Esophagus mucosa (tissue), 1 donor: ENCODE data around the gene PDZD2. TPM values are rescaled to one million over a fixed set of nuclear protein-coding genes. Genes with fewer than 3 reads are reported as not detected.
A peak's percentile ranks its signal among the peaks of the same experiment; 100 is the strongest.
"Not testable (repeated sequence)": the region's sequence is repeated elsewhere in the genome, so short reads cannot be mapped to it uniquely, and the experiment has no call there.

ENCODE experiments used
- ATAC-seq: fragments of 200-7000 bp; cut with Tn5 transposase; one replicate; pipeline ENCODE4 v1.9.1; 2020
- total RNA-seq: library from RNA; stranded (reverse); gene quantifications from one replicate; pipeline ENCODE4 v1.2.4, GENCODE V29; 2023
- donor health status: DM: yes; HTN: yes; CAD: no.

The PDZD2 gene
- total RNA-seq, 1 donor from 2014 or later: 20.8 TPM

DNA sequence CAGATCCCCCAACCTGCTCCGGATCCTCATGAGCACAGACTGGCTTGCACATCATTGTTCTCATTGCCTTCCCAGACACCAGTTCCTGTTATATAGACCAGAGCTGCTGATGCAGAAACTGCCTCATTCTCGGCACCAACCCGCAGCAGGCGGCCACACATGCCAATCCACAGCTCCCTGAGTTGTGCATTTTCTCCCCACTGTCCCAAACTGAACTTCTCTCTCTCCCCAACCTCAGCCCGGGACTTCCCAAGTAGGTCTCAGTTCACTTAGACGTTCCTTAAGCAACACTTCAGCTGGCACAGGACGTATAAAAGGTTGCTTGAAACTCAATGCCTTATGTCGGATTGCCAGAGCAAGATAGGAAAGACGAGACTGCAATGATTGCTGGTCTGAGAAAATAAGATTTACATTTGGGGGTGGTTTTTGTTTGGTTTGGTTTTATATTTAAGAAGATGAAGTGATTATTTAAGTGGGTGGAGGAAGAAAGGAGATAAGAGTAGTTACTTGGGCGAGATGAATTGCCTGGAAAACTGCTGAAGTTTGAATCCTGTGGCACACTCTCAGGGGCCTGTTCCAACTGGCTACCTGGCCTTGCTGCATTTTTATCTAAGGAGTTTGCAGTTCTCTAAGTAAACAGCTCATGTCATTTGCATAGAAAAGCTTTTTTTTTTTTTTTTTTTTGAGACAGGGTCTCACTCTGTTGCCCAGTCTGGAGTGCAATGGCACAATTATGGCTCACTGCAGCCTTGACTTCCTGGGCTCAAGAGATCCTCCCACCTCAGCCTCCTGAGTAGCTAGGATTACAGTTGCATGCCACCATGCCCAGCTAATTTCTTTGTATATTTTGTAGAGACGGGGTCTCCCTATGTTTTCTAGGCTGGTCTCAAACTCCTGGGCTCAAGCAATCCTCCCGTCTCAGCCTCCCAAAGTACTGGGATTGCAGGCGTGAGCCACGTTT, 379.8 kb downstream of the PDZD2 start:
- ATAC-seq: peak; percentile 43

DNA sequence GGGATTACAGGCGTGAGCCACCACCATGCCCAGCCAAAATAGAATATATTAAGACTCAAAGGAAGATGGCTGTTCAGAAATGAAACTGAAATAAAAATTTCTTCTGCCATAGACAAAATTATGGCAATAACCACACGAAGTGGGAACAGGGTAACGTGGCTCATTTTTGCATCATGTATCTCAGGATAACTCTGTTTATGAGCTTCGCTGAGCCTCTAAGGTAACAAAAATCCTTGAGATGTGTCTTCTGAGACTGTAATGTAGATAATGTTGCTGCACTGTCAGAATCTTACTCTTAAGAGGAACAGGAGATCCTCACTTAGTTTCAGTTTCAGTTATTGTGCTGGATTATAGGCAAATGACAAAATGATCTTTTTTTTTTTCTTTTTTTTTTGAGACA, 381.3 kb downstream of the PDZD2 start:
- no peak for ATAC-seq

DNA sequence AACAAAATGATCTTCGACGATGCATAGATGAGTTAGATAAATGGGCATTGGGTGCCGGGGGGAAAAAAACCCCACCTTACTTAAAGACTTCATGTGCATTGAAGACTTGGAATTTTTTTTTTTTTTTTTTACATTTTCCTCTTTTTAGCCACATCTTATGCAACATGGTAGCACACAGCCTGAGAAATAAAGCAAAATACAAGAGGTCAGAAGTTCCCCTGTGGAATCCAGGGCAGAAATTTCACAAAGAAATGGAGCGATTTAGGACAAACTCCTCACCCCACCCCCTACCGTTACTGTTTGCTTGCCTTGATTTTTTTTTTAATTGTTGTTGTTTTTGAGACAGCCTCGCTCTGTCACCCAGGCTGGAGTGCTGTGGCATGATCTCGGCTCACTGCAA, 382.0 kb downstream of the PDZD2 start:
- no peak for ATAC-seq

DNA sequence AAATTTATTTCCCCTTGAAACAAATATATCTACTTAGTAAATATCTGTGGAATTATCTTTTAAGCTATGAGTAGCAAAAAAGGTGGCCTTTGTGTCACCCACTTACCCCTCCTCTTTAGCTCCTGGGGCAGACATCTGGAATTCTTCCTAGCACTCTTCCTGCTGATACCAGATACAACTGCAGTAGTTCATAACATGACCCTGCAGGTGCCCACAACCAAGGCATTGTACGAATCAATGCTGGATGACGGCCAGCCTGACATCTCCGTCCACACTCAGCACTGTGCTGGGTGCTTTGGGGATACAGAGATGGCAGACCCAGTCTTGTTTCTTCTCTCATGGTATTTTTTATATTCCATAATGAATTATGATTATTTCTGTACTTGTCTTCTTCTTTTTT, 382.8 kb downstream of the PDZD2 start:
- no peak for ATAC-seq

DNA sequence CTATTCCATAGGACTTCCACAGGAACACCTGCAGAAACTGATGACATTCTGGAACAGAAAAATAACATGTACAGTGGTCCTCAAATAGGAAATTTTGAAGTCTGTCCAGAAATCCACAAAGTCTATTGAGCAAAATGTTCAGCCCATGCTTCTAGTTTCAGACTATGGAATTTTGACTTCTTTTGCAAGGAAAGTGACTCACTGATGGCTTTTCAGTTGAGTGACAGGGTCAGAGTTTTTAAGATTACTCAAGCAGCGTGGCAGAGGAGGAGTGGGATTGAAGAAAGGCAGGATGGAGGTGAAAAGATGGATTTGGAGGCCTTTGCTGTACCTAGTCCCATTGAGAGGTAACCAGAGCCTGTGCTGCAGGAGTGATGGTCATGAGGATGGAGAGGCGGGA, 383.7 kb downstream of the PDZD2 start:
- no peak for ATAC-seq

DNA sequence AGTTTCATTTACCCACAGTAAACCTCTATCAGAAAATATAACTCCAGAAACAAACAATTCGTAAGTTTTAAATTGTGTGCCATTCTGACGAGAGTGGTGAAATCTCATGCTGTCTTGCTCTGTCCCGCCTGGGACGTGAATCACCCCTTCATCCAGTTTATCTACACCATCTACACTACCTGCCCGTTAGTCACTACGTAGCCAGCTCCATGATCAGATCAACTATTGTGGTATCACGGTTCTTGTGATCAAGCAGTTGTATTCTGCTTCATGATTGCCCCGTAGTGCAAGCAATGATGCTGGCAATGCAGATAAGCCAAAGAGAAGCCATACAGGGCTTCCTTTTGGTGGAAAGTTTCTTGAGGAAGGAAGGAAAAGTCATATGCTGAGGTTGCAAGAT, 384.9 kb downstream of the PDZD2 start:
- ATAC-seq: no peak

DNA sequence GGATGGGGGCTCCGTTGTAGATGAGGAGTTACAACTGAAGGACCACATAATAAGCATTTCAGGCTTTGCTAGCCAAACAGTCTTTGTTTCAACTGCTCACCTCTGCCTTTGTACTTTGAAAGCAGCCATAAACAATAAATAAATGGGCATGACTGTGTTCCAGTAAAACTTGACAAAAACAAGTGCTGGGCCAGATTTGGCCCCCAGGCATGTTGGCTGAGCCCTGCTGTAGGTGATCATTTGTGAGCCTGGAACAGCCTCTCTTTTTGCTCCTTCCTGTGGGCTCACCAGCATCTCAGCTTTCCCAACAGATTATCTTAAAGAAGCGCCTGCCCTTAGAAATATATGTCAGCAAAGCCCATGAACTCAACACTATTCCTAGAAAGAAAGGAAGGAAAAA, 385.8 kb downstream of the PDZD2 start:
- no peak for ATAC-seq

DNA sequence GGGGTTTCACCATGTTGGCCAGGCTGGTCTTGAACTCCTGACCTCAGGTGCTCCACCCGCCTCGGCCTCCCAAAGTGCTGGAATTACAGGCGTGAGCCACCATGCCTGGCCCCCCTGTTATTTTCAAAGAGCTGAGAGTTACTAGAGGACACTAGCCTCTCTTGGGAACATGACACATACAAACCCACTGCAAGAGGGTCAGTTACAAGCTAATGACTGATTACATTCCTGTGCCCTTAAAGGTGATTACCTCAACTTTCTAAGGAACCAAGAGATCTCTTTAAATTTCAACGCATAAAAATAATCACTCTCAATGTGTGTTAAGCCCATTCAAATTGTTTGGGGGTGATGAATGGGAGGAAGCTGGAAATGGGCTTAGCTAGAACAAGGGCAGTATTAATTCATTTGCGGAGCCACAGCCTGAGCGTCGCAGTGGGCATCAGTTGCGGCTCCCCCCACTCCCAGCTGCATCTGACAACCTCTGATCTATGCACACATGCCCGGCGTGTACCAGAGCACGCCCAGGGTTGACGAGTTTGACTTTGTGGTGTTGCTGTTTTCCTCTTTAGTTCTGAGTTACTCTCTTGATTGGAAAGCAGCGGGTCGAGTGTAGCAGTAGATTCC, 388.3 kb downstream of the PDZD2 start:
- peak; percentile 5 for ATAC-seq

DNA sequence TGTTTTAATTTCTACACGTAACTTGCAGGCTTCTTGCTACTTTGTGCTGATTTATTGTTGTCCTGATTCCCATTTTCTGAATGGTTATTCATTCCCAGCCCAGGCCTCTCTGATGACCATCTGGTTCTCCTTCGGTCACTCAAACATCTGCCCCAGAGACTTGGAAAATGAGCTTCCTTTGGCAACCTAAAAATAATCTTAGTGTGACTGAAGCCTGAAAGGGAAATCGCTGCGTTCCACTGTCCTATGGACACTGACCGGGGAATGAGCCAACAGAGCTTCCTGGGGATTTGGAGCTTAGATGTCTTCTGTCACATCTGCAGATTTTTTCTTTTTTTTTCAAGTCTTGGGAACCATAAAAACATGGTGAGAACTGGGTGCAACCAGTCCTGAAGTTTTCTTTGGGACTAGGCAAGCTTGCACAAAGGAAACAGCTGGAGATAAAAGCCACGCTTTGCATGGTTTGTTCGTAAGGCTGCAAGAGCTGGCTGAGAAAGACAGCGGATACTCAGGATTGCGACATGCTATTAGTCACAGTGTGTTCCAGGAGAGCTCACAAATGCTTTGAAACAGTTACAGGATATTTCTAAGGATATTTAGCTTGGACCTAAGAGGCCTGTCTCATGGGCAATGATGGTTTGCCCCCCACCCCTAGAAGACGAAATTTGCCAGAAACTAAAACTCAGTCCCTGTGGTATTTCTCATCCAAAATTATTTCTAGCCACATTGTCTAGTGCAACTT, 389.0 kb downstream of the PDZD2 start:
- peak; percentile 97 for ATAC-seq

DNA sequence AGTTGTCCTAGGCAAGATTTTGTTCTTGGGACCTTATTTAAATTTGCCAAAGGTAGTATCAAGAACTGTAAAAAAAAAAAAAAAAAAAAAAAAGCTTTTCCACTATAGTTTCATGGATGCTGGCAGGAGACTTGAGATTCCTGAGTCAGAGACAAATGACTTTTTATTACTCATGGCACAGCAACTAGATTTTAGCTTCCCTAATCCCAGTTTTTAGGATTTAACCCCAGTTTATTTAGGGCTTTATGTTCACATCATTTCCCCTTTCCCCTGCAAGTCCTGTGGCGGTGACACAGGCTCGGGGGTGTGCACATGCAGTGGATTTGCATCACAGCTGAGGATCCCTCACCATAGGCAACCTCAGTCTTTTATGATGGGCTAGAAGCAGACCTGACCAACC, 390.3 kb downstream of the PDZD2 start:
- no peak for ATAC-seq

DNA sequence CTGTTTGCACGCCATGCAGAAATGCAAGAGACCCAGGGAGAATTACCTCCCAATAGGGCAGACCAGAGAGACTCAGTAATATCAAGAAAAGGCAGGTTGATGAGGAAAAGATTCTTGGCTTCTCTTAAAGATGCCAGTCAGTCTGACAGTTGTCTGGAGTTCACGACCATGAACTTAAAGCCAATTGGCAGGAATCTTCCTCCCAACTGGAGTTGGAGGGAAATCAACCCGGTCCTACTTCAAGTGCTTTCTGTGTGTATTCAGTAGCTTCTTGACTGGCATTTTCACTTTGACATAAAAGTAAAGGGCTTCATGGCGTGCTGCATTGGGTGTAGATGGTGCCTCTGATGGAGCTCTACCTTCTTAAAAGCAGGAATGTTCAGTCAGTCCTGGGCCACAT, 390.9 kb downstream of the PDZD2 start:
- ATAC-seq: no peak

DNA sequence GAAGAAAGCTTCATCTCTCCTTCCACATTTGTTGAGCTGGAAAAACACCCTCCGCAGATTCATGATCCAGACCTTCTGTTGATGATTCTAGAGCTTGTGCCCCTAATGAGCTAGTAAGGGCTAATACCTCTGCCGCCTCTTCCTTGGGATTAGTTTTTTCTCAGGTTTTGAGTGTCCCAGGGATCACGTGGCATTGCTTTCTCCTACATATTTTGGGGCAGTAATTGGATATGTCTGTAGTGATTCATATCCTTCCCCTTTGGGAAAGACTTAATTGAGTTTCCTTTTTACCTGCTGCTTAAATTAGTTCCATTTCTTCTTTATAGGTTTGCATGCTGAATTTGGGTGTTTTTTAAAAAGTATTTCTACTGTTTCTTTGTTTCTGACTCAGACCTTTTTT, 391.3 kb downstream of the PDZD2 start:
- no peak for ATAC-seq

DNA sequence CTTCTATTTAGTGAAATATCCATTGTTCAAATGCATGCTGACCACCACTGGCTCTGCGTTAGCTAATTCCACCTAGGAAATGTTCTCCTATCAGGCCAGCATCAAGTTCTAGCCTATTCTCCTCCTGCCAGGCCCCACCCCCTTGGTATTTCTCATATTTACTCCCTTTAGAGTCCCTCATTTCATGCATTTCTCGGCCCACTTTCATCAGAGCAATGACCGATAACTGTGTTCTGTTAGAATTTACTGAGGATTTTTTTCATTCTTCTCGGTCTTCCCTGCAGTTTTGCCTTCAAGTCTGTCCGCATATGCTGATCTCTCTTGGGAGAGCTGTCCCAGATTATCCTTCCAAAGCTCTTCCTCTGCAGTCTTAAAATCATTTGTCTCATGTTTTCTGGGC, 391.8 kb downstream of the PDZD2 start:
- ATAC-seq: no peak

DNA sequence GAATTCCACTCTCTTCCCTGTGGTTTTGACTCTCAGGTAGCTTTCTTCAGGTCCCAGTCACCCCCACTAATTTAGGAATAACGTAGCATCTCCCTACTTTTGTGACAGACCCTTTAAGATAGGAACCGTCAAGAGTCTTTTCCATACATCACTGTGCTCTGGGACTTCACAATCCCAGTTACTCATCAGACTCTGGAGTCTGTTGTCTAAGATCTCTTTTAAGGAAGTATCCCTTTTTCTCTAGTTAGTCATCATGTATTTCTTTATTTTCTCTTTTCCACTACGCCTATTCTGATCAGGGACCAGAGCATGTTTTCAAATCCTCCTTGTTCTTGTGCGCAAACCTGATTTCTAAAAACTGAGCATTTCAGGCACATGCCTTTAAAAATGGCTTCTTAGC, 392.2 kb downstream of the PDZD2 start:
- no peak for ATAC-seq

DNA sequence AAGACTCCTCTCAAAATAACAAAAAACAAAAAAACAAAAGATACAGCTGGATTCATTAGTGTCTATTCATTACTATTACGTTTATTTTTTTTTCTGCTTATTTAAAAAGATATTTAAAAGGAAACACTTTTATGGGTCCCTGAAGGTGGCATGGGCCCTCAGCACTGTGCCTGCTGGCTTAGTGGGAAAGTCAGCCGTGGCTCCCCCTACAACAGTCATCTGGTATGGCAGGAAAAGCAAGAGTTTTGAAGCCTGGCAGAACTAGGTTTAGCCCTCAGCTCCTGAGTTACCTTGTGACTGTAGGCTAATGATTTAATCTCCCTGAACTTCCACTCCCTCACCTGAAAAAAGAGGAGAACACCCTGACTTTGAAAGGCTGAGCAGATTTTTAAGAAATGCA, 399.6 kb downstream of the PDZD2 start:
- ATAC-seq: peak; percentile 42

DNA sequence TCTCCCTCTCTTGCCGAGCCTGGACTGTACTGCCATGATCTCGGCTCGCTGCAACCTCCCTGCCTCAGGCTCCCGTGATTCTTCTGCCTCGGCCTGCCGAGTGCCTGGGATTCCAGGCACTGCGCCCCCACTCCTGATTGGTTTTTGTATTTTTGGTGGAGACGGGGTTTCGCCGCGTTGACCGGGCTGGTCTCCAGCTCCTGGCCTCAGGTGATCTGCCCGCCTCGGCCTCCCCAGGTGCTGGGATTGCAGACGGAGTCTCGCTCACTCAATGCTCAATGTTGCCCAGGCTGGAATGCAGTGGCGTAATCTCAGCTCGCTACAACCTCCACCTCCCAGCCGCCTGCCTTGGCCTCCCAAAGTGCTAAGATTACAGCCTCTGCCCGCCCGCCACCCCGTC, 400.2 kb downstream of the PDZD2 start:
- ATAC-seq: not testable (repeated sequence)

DNA sequence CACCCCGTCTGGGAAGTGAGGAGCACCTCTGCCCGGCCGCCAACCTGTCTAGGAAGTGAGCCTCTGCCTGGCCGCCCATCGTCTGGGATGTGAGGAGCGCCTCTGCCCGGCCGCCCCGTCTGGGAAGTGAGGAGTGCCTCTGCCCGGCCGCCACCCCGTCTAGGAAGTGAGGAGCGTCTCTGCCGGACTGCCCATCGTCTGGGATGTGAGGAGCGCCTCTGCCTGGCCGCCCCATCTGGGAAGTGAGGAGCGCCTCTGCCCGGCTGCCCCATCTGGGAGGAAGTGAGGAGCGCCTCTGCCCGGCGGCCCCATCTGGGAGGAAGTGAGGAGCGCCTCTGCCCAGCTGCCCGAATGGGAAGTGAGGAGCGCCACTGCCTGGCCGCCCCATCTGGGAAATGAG, 400.7 kb downstream of the PDZD2 start:
- ATAC-seq: not testable (repeated sequence)

DNA sequence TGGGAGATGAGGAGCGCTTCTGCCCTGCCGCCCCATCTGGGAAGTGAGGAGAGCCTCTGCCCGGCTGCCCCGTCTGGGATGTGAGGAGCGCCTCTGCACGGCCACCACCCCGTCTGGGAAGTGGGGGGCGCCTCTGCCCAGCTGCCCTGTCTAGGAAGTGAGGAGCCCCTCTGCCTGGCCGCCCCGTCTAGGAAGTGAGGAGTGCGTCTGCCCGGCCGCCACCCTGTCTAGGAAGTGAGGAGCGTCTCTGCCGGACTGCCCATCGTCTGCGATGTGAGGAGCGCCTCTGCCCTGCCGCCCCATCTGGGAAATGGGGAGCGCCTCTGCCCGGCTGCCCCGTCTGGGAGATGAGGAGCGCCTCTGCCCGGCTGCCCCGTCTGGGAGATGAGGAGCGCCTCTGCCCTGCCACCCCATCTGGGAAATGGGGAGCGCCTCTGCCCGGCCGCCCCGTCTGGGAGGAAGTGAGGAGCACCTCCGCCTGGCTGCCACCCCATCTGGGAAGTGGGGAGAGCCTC, 401.3 kb downstream of the PDZD2 start:
- not testable (repeated sequence) for ATAC-seq

DNA sequence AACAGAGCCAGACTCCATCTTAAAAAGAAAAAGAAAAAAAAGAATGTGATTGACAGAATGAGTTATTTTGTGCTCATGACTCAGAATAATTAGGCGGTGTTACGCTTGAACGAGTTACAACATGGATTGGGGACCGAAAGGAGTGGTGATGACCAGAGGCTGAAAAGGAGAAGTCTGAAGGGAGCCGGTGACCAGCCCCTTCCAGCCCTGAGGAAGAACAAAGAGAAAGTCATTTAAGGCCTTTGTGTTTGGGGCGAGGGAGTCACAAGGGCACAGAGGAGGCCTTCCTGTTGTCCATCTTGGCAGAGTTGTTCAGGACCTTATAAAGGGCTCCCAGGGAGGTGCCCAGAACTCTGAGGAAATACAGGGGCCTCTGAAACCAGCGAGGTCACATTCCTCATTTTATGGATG, 403.6 kb downstream of the PDZD2 start:
- ATAC-seq: peak; percentile 87

DNA sequence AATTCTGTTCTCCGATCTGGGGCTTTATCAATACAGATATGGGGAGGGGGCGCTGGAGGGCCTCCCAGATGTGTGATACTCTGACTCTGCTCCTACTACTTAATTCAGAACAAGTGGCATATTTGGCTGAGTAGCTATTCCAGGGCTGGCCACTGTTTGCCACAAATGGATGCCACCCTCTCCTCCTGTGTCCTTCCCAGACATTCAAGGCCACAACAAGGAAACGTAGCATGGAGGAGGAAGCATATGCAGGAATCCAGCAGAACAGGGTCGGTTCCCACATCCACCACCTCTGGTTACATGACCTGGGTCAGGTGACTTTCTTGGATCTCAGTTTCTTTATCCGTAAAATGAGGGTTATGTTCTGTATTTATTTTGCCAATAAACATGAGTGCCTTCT, 404.2 kb downstream of the PDZD2 start:
- ATAC-seq: peak; percentile 28

DNA sequence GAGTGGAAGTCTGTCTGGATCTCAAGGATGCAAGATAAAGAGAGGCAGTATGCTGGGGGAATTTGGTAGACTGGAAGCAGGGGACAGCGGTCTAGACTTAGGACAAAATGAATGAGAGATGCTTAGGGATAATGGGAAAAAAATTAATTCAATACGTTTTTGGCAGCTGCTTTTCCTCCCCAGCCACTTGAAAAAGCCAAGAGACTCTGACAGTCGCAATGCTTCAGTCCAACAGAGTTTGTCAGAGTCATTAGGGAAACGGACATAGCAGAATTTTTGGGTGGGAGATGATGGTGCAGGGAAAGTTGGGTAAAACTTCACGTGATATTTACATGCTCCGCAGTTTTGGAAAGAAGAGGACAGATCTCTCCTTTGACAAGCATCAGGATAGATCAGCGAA, 405.5 kb downstream of the PDZD2 start:
- no peak for ATAC-seq

DNA sequence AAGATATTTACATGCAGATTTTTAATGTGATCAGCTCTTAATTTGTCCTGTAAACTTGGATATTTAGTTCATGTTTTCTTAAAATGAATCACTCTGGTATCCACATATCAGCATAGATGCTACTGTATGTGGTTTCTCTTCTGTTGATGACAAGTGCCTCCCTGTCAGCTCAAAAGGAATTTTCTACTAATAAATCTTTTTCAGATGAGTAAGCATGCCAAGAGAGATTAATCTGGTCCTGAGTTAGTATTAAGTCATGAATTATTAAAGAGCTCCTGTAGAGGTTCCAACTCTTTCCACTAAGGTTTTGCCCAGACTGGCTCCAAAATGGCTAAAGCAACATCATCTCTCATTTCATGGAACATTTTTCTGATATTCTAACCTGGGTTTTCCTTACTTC, 406.0 kb downstream of the PDZD2 start:
- ATAC-seq: peak; percentile 75

DNA sequence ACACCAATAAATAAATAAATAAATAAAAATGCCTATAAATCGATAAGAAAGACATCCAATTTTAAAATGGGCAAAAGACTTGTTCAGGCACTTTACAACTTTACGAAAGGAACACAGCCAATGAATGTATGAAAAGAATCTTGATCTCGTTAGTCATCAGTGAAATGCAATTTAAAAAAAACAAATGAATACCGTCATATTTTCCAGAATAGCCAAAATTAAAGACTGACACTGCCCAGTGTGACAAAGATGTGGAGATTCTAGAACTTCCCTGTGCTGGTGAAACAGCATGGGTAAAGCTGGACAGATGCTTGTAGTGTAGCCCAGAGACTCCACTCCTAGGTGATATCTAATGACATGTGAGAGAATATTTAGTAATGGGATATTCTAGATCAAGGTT, 408.1 kb downstream of the PDZD2 start:
- no peak for ATAC-seq
